Right lobe of liver (tissue), 6 donors: ENCODE measurements around the gene SLN. TPM values are rescaled to one million over a fixed set of nuclear protein-coding genes. Genes with fewer than 3 reads are reported as not detected.

Source experiments
- ATAC-seq, 4 donors: fragments of 200-7000 bp; cut with Tn5 transposase; one replicate each; pipeline ENCODE4 v1.9.1; 2020; ENCODE audit warnings: mild to moderate bottlenecking in 4 of 4, moderate library complexity in 4 of 4
- DNase-seq, 3 donors: peaks; one replicate each; pipeline ENCODE4 v3.0.0-alpha.2; 2020
- H3K27ac ChIP-seq, 3 donors: fragments of 200-600 bp; one replicate each; pipeline ENCODE4 v1.8.0; 2022
- H3K27me3 ChIP-seq, 2 donors: fragments of 200-600 bp; one replicate each; pipeline ENCODE4 v1.8.0; 2022
- H3K36me3 ChIP-seq, 4 donors: fragments of 200-600 bp; sonication (generic) in 1 of 4; one replicate each; pipeline versions ENCODE4 v1.5.1 to v1.8.0; 2017 to 2022; ENCODE audit warnings: control low read depth in 1 of 4
- H3K4me1 ChIP-seq, 4 donors: fragments of 200-600 bp; sonication (generic) in 1 of 4; one replicate each; pipeline versions ENCODE4 v1.5.1 to v1.8.0; 2017 to 2022; ENCODE audit warnings: control low read depth in 1 of 4
- H3K4me3 ChIP-seq, 3 donors: fragments of 200-600 bp; one replicate each; pipeline ENCODE4 v1.8.0; 2022
- H3K9me3 ChIP-seq, 4 donors: fragments of 200-600 bp; sonication (generic) in 1 of 4; one replicate each; pipeline versions ENCODE4 v1.5.1 to v1.8.0; 2017 to 2022; ENCODE audit warnings: control low read depth in 1 of 4
- POLR2A ChIP-seq: fragments of 450-650 bp; IDR thresholded peaks from one replicate; pipeline ENCODE4 v1.6.1; 2017; ENCODE audit warnings: antibody characterized with exemption, mild to moderate bottlenecking
- WGBS: methylation state at CpG from one replicate; pipeline ENCODE4 v1.1.6; 2018; ENCODE audit warnings: low coverage, low lambda C conversion rate; ENCODE audit not compliant: insufficient coverage; ENCODE audit errors: missing lambda C conversion rate; 5-methylcytosine and 5-hydroxymethylcytosine counted together
- intact Hi-C, 2 donors: fragments of 100-400 bp; cut with DNase I; formaldehyde crosslinking; loops; one replicate each; pipeline versions ENCODE4 v1.11.2 to v1.14.1; 2022
- total RNA-seq, 6 experiments: library from RNA; depleted of rRNA in 2 of 6; stranded (reverse); fragments of >200 nt in 2 of 6; fragmentation: NEBNext Ultra II Directional in 3 of 6; extraction: Animal tissue kit (Norgen Biotek cat#: 25700) in 3 of 6; gene quantifications; one replicate each; pipeline versions ENCODE4 v1.1.0 to v1.2.4, GENCODE V29; 2016 to 2023
- TF ChIP-seq, protein P1 (sequence below), 4 donors: fragments of 200-600 bp in 3 of 4; fragments of 450-650 bp in 1 of 4; IDR thresholded peaks; one replicate each; pipeline versions ENCODE4 v1.5.1 to v1.8.0; 2016 to 2022; ENCODE audit warnings: antibody characterized with exemption in 4 of 4, mild to moderate bottlenecking in 2 of 4
- donor health status: DM: no; HTN: yes; CAD: no.
- donor health status: DM: no; HTN: no; CAD: no.
- donor health status: DM: no; HTN: no; CAD: no.
- donor health status: DM: no; HTN: yes; CAD: no.
- donor health status: DM: no; HTN: yes; CAD: no.

Gene SLN
- total RNA-seq, 6 experiments from 2014 or later = 0.55 to 5.3 (median 0.66) TPM; not detected in 2

DNA sequence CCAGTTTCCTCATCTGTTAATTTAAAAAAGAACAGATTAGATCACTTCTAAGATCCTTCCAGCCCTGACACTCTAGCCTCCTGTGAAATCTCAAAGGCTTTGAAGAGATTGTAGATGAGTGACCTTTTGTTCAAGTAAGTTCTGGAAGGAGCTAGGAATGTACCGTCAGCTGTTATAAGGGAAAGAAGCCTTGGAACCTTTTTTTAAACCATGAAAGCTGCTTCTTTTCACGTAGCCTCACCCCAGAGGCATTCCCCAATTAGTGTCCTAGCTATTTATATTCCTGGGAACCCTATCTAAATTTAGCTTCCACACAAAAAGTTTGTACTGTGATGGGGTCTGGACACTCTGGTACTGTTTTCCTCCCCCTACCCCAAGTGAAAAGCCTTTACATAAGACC, 35.8 kb upstream of the SLN start:
- no peaks in the 10 kb centered on the region for H3K36me3 ChIP-seq
- H3K4me1 ChIP-seq = no peaks in the 10 kb centered on the region
- intact Hi-C loops = no loop called here
- no peaks in the 10 kb centered on the region for H3K27me3 ChIP-seq
- no peaks in the 10 kb centered on the region for H3K9me3 ChIP-seq
- no peak overlapping the region for H3K4me3 ChIP-seq
- DNase-seq = no peak
- ATAC-seq = no peak
- TF ChIP-seq, protein P1, sequence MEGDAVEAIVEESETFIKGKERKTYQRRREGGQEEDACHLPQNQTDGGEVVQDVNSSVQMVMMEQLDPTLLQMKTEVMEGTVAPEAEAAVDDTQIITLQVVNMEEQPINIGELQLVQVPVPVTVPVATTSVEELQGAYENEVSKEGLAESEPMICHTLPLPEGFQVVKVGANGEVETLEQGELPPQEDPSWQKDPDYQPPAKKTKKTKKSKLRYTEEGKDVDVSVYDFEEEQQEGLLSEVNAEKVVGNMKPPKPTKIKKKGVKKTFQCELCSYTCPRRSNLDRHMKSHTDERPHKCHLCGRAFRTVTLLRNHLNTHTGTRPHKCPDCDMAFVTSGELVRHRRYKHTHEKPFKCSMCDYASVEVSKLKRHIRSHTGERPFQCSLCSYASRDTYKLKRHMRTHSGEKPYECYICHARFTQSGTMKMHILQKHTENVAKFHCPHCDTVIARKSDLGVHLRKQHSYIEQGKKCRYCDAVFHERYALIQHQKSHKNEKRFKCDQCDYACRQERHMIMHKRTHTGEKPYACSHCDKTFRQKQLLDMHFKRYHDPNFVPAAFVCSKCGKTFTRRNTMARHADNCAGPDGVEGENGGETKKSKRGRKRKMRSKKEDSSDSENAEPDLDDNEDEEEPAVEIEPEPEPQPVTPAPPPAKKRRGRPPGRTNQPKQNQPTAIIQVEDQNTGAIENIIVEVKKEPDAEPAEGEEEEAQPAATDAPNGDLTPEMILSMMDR (IDR thresholded peaks at IDR 0.05) = no peak
- TF ChIP-seq POLR2A = no peak
- WGBS = 34% methylated on average over 2 of the region's 2 CpGs
- H3K27ac ChIP-seq = no peak overlapping the region

DNA sequence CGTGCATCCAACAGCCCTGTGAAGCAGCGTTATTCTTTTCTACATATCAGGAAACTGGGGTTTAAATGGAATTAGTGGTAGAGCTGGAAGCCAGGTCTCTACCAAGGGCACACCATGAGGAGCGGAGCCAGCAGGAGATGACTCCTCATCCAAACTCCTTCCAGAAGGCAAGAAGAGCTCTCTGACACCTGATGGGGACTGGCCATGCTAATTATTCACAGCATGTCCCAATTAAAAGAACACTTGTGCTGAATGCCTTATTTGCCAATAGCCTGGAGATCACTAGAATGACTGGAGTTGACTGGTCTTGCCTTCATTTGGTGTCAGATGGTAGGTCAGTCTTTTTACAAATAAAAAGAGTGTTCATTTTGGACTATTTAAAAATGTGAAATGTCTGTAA, 32.9 kb upstream of the SLN start:
- H3K27me3 ChIP-seq = no peaks in the 10 kb centered on the region
- H3K9me3 ChIP-seq = no peaks in the 10 kb centered on the region
- no peak overlapping the region for H3K4me3 ChIP-seq
- no peak for TF ChIP-seq POLR2A
- TF ChIP-seq, protein P1 (IDR thresholded peaks at IDR 0.05) = no peak
- no peak overlapping the region for H3K27ac ChIP-seq
- no peaks in the 10 kb centered on the region for H3K36me3 ChIP-seq
- intact Hi-C loops = no loop called here
- no peak for ATAC-seq
- WGBS = 37% methylated on average over 3 of the region's 3 CpGs
- no peak for DNase-seq
- H3K4me1 ChIP-seq = no peaks in the 10 kb centered on the region

DNA sequence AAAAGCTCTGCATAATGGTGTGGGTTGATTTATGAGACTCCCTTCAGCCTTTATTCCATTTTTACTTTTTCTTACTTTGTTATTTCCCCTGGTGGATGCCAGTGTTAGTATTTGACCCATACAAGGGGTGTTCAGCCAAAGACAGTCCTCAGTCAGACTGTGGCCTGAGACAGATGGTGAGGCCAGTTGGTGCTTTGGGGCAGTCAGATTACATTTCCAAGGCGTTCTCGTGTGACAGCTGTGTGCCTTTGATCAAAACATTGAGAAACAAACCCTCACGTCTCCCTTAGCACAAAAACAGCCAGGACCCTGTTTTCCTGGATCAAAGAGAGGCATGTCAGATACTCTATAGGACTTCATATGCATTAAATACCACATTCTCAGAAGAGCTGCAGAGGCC, 31.3 kb upstream of the SLN start:
- intact Hi-C loops = no loop called here
- WGBS = 18% methylated on average over 3 of the region's 3 CpGs
- H3K27ac ChIP-seq = no peak overlapping the region
- H3K27me3 ChIP-seq = no peaks in the 10 kb centered on the region
- TF ChIP-seq POLR2A = no peak
- TF ChIP-seq, protein P1 (IDR thresholded peaks at IDR 0.05) = no peak
- H3K4me1 ChIP-seq = no peaks in the 10 kb centered on the region
- DNase-seq (no peak), ATAC-seq (no peak)
- H3K9me3 ChIP-seq = no peaks in the 10 kb centered on the region
- no peaks in the 10 kb centered on the region for H3K36me3 ChIP-seq
- H3K4me3 ChIP-seq = no peak overlapping the region

DNA sequence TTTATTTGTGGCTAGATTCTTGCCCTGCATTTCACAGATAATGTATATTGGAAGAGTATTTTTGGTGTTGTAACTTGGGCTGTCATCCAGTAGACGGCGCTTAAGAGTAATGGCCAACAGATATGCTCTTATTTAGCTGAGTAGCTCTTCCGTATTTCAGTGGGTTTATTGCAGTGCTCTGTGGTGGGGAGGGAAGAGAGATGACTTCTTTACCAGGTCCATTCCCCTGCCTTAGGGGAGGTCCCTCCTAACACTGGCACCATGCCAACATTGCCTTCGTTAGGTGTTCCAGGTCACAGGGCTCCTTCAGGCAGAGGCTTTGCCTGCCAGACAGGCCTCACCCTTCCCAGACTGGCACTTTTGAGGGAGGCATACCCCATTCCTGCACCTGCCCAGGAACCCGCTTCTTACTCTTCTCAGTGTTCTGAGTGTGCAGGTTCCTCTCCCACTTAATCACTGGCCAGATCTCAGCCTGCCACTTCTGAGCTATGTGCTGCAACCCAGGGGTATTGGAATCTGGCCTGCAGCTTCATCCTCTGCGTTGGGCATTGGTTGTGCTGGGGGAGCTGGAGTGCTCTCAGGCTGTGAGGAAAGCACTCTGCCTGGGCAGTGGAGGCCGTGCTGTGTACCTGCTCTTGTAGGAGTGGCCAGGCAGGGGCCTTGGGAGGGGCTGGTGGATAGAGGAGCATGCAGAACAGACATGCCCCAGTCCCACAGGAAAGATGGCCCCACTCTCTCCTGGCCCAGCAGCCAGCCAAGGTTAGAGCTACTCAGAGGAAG, 29.4 kb upstream of the SLN start:
- DNase-seq (no peak), ATAC-seq (peak; percentile 41 to 71 (median 54))
- WGBS = 27% methylated on average over 6 of the region's 7 CpGs

More for the DNA sequence above, 29.4 kb upstream of the SLN start:
- Histone ChIP-seq H3K4me1 (no peaks in the 10 kb centered on the region), H3K36me3 (no peaks in the 10 kb centered on the region), H3K27ac (no peak overlapping the region), H3K4me3 (no peak overlapping the region), H3K27me3 (no peaks in the 10 kb centered on the region), H3K9me3 (no peaks in the 10 kb centered on the region)
- TF ChIP-seq POLR2A = no peak
- TF ChIP-seq, protein P1 (IDR thresholded peaks at IDR 0.05) = peak; percentile 36 to 58 (median 44)
- intact Hi-C loops = no loop called here
